Keratinocyte (primary cell): ENCODE data around the gene ZNRF1. TPM values are rescaled to one million over a fixed set of nuclear protein-coding genes. Genes with fewer than 3 reads are reported as not detected.

ENCODE experiments used
- DNase-seq: peaks from one replicate; pipeline ENCODE4 v3.0.0-alpha.2; 2011; ENCODE audit warnings: low read depth, missing footprints, low spot score
- FAIRE-seq: peaks from 2 replicates; lab custom pipeline; 2011; peaks lifted over from hg19 to GRCh38; lab: Jason Lieb, UNC
- H2AFZ ChIP-seq: 2 replicates; pipeline ENCODE4 v1.6.0; 2012; ENCODE audit warnings: low read length, control low read depth, inconsistent platforms; ENCODE audit not compliant: control insufficient read depth
- H3K27ac ChIP-seq: 2 replicates; pipeline ENCODE4 v1.5.1; 2011; ENCODE audit warnings: low read length; ENCODE audit not compliant: control insufficient read depth, insufficient read depth
- H3K27me3 ChIP-seq: 3 replicates; pipeline ENCODE4 v1.6.0; 2011; ENCODE audit warnings: low read length; ENCODE audit not compliant: control insufficient read depth, insufficient read depth; ENCODE audit errors: extremely low read depth
- H3K36me3 ChIP-seq, 2 experiments: 2 replicates in 1 of 2; 3 replicates in 1 of 2; pipeline ENCODE4 v1.5.1; 2011; ENCODE audit warnings: low read length in 2 of 2, mild to moderate bottlenecking in 1 of 2; ENCODE audit not compliant: control insufficient read depth in 2 of 2, insufficient read depth in 2 of 2; ENCODE audit errors: extremely low read depth in 1 of 2
- H3K4me1 ChIP-seq: 3 replicates; pipeline ENCODE4 v1.5.1; 2011; ENCODE audit warnings: low read length; ENCODE audit not compliant: control insufficient read depth, insufficient read depth; ENCODE audit errors: extremely low read depth
- H3K4me2 ChIP-seq: 3 replicates; pipeline ENCODE4 v1.6.0; 2011; ENCODE audit warnings: low read depth, low read length; ENCODE audit not compliant: control insufficient read depth, insufficient read depth; ENCODE audit errors: extremely low read depth
- H3K4me3 ChIP-seq, 3 experiments: fragments of 200-600 bp in 1 of 3; sonication (generic) in 1 of 3; 2 replicates in 2 of 3; 3 replicates in 1 of 3; pipeline ENCODE4 v1.5.1; 2011 to 2016; ENCODE audit warnings: low read length in 3 of 3, mild to moderate bottlenecking in 3 of 3, control low read depth in 2 of 3, inconsistent platforms in 1 of 3, low read depth in 1 of 3, mixed read lengths in 1 of 3, mixed run types in 1 of 3, moderate library complexity in 1 of 3; ENCODE audit not compliant: control insufficient read depth in 2 of 3, insufficient read depth in 2 of 3; ENCODE audit errors: extremely low read depth in 1 of 3
- H3K79me2 ChIP-seq: 2 replicates; pipeline ENCODE4 v1.6.0; 2012; ENCODE audit warnings: low read length; ENCODE audit not compliant: control insufficient read depth, insufficient read depth
- H3K9ac ChIP-seq: 3 replicates; pipeline ENCODE4 v1.6.0; 2011; ENCODE audit warnings: low read length; ENCODE audit not compliant: control insufficient read depth, insufficient read depth; ENCODE audit errors: extremely low read depth
- H3K9me1 ChIP-seq: 3 replicates; pipeline ENCODE4 v1.6.0; 2011; ENCODE audit warnings: low read length; ENCODE audit not compliant: control insufficient read depth, insufficient read depth; ENCODE audit errors: extremely low read depth
- H3K9me3 ChIP-seq: 2 replicates; pipeline ENCODE4 v1.5.1; 2012; ENCODE audit warnings: low read depth, low read length; ENCODE audit not compliant: control insufficient read depth
- H4K20me1 ChIP-seq: 3 replicates; pipeline ENCODE4 v1.6.0; 2011; ENCODE audit warnings: low read length; ENCODE audit not compliant: control insufficient read depth, insufficient read depth; ENCODE audit errors: extremely low read depth
- CTCF ChIP-seq, 3 experiments: IDR thresholded peaks in 1 of 3; conservative IDR thresholded peaks in 1 of 3; optimal IDR thresholded peaks in 1 of 3; 2 replicates in 2 of 3; 3 replicates in 1 of 3; pipeline versions ENCODE3 to v1.5.1; 2011; ENCODE audit warnings: low read length in 3 of 3, mild to moderate bottlenecking in 3 of 3, moderate library complexity in 2 of 3, control low read depth in 1 of 3, inconsistent platforms in 1 of 3; ENCODE audit not compliant: insufficient read depth in 2 of 3; ENCODE audit errors: extremely low read depth in 1 of 3
- EZH2 ChIP-seq: IDR thresholded peaks from one replicate; pipeline ENCODE4 v1.6.1; 2012; ENCODE audit warnings: inconsistent platforms, mild to moderate bottlenecking, low read length, moderate library complexity
- dilution Hi-C: fragments of 300-500 bp; cut with MboI; formaldehyde crosslinking; loops from one replicate; pipeline ENCODE4 v1.7.0; 2020; ENCODE audit warnings: low sequenced_read_pairs; ENCODE audit not compliant: extremely low pct_ligation_motif_present
- polyA plus RNA-seq, 5 experiments: library from polyadenylated mRNA; depleted of rRNA in 3 of 5; stranded (reverse) in 3 of 5; stranded (forward) in 1 of 5; unstranded in 1 of 5; fragments of >200 nt; gene quantifications; 1 replicate in 1 of 5; 2 replicates in 3 of 5; 3 replicates in 1 of 5; pipeline versions ENCODE4 v1.2.1 to v1.2.3, GENCODE V29; 2011 to 2012; ENCODE audit warnings: missing spikeins in 2 of 5, low read depth in 1 of 5, low replicate concordance in 1 of 5

The ZNRF1 gene
- polyA plus RNA-seq, 1 donor (not counting 4 experiments of a cell fraction or from before 2014, with no cell fraction given): 19.1 TPM

GRCh38 chr16:74951681-74952080, 47.1 kb upstream of the ZNRF1 start:
- dilution Hi-C loops: no loop called here
- TF ChIP-seq CTCF (optimal IDR thresholded peaks at IDR 0.05 in 1 of 3, IDR thresholded peaks at IDR 0.05 in 1 of 3, conservative IDR thresholded peaks at IDR 0.05 in 1 of 3; ENCODE audit: extremely low read depth in 1 of 3, insufficient read depth in 2 of 3, low read length in 3 of 3): no peak
- no peak for TF ChIP-seq EZH2
- no peaks in the 10 kb centered on the region for H3K79me2 ChIP-seq
- no peaks in the 10 kb centered on the region for H4K20me1 ChIP-seq
- no peaks in the 10 kb centered on the region for H3K4me1 ChIP-seq
- H3K9ac ChIP-seq: no peak overlapping the region
- H3K36me3 ChIP-seq: peaks cover 10 to 20% of the 10 kb centered on the region in 2 experiments
- DNase-seq: no peak
- no peak for FAIRE-seq
- no peaks in the 10 kb centered on the region for H3K27me3 ChIP-seq
- no peak overlapping the region for H2AFZ ChIP-seq
- H3K4me3 ChIP-seq: no peak overlapping the region
- H3K4me2 ChIP-seq: no peak overlapping the region
- H3K27ac ChIP-seq: no peak overlapping the region
- H3K9me1 ChIP-seq: no peaks in the 10 kb centered on the region
- no peaks in the 10 kb centered on the region for H3K9me3 ChIP-seq

GRCh38 chr16:74954763-74955162, 44.1 kb upstream of the ZNRF1 start:
- no peaks in the 10 kb centered on the region for H3K9me1 ChIP-seq
- H3K36me3 ChIP-seq: peaks cover 8 to 32% of the 10 kb centered on the region in 2 experiments
- FAIRE-seq (no peak), DNase-seq (no peak)
- no peaks in the 10 kb centered on the region for H3K79me2 ChIP-seq
- no peak overlapping the region for H3K4me3 ChIP-seq
- TF ChIP-seq EZH2: no peak
- TF ChIP-seq CTCF (optimal IDR thresholded peaks at IDR 0.05 in 1 of 3, IDR thresholded peaks at IDR 0.05 in 1 of 3, conservative IDR thresholded peaks at IDR 0.05 in 1 of 3; ENCODE audit: extremely low read depth in 1 of 3, insufficient read depth in 2 of 3, low read length in 3 of 3): no peak
- H3K4me2 ChIP-seq: no peak overlapping the region
- no peak overlapping the region for H3K27ac ChIP-seq
- H3K9me3 ChIP-seq: no peaks in the 10 kb centered on the region
- no peaks in the 10 kb centered on the region for H4K20me1 ChIP-seq
- H3K9ac ChIP-seq: no peak overlapping the region
- no peaks in the 10 kb centered on the region for H3K27me3 ChIP-seq
- dilution Hi-C loops: no loop called here
- no peaks in the 10 kb centered on the region for H3K4me1 ChIP-seq
- H2AFZ ChIP-seq: no peak overlapping the region
